Liver (tissue), 9 donors: ENCODE results near the gene ERVMER34-1. TPM values are rescaled to one million over a fixed set of nuclear protein-coding genes. Genes with fewer than 3 reads are reported as not detected.
A peak's percentile ranks its signal among the peaks of the same experiment; 100 is the strongest.

ENCODE experiments used
- DNase-seq: peaks from one replicate; pipeline ENCODE4 v3.0.0-alpha.2; 2017; ENCODE audit warnings: low spot score
- H3K27ac ChIP-seq, 2 donors: one replicate each; pipeline ENCODE4 v1.7.0; 2013; ENCODE audit warnings: inconsistent platforms in 2 of 2, low read length in 2 of 2, control low read depth in 1 of 2, low read depth in 1 of 2, mild to moderate bottlenecking in 1 of 2
- H3K27me3 ChIP-seq, 4 donors: one replicate each; pipeline versions ENCODE4 v1.6.1 to v1.7.0; 2013; ENCODE audit warnings: low read length in 3 of 4, inconsistent platforms in 1 of 4, mild to moderate bottlenecking in 1 of 4, moderate library complexity in 1 of 4; ENCODE audit not compliant: control insufficient read depth in 4 of 4, insufficient read depth in 4 of 4
- H3K36me3 ChIP-seq, 4 donors: one replicate each; pipeline versions ENCODE4 v1.6.1 to v1.7.0; 2013; ENCODE audit warnings: low read length in 3 of 4, mild to moderate bottlenecking in 3 of 4, low read depth in 1 of 4, moderate library complexity in 1 of 4; ENCODE audit not compliant: control insufficient read depth in 4 of 4, insufficient read depth in 3 of 4
- H3K4me1 ChIP-seq, 4 donors: one replicate each; pipeline versions ENCODE4 v1.6.1 to v1.7.0; 2013; ENCODE audit warnings: low read length in 3 of 4, mild to moderate bottlenecking in 3 of 4, moderate library complexity in 1 of 4; ENCODE audit not compliant: control insufficient read depth in 4 of 4, insufficient read depth in 4 of 4
- H3K4me3 ChIP-seq, 3 donors: one replicate each; pipeline versions ENCODE4 v1.6.1 to v1.7.0; 2013; ENCODE audit warnings: low read length in 3 of 3, control low read depth in 1 of 3, low read depth in 1 of 3, mild to moderate bottlenecking in 1 of 3
- H3K9ac ChIP-seq, 2 donors: one replicate each; pipeline ENCODE4 v1.7.0; 2013; ENCODE audit warnings: low read length in 2 of 2, mild to moderate bottlenecking in 2 of 2, moderate library complexity in 2 of 2, control low read depth in 1 of 2, low read depth in 1 of 2
- H3K9me3 ChIP-seq, 4 donors: one replicate each; pipeline versions ENCODE4 v1.6.1 to v1.7.0; 2013; ENCODE audit warnings: low read length in 3 of 4; ENCODE audit not compliant: control insufficient read depth in 4 of 4
- EGR1 ChIP-seq, 2 donors: IDR thresholded peaks; 2 replicates each; pipeline ENCODE4 v1.6.1; 2016 to 2018; ENCODE audit warnings: antibody characterized with exemption in 2 of 2, low read depth in 2 of 2
- FOXA1 ChIP-seq: IDR thresholded peaks from 2 replicates; pipeline ENCODE4 v1.6.1; 2016; ENCODE audit warnings: antibody characterized with exemption
- FOXA2 ChIP-seq: IDR thresholded peaks from 2 replicates; pipeline ENCODE4 v1.6.1; 2016; ENCODE audit warnings: antibody characterized with exemption
- GABPA ChIP-seq, 2 donors: IDR thresholded peaks in 1 of 2; conservative IDR thresholded peaks in 1 of 2; 2 replicates each; pipeline ENCODE4 v1.6.1; 2016; ENCODE audit warnings: antibody characterized with exemption in 2 of 2, mild to moderate bottlenecking in 1 of 2, moderate library complexity in 1 of 2
- HNF4A ChIP-seq, 2 donors: conservative IDR thresholded peaks; 2 replicates each; pipeline ENCODE4 v1.6.1; 2016; ENCODE audit warnings: antibody characterized with exemption in 2 of 2, mild to moderate bottlenecking in 2 of 2
- HNF4G ChIP-seq: IDR thresholded peaks from 2 replicates; pipeline ENCODE4 v1.6.1; 2016; ENCODE audit warnings: antibody characterized with exemption
- JUND ChIP-seq, 2 donors: IDR thresholded peaks; 2 replicates each; pipeline ENCODE4 v1.6.1; 2016; ENCODE audit warnings: antibody characterized with exemption in 2 of 2
- NR2F2 ChIP-seq: IDR thresholded peaks from 2 replicates; pipeline ENCODE4 v1.6.1; 2016; ENCODE audit warnings: antibody characterized with exemption
- RAD21 ChIP-seq, 2 donors: IDR thresholded peaks; 2 replicates each; pipeline ENCODE4 v1.6.1; 2016; ENCODE audit warnings: antibody characterized with exemption in 2 of 2, mild to moderate bottlenecking in 2 of 2
- RXRA ChIP-seq, 2 donors: IDR thresholded peaks; 2 replicates each; pipeline ENCODE4 v1.6.1; 2017 to 2018; ENCODE audit warnings: antibody characterized with exemption in 2 of 2, mild to moderate bottlenecking in 1 of 2
- SP1 ChIP-seq: IDR thresholded peaks from 2 replicates; pipeline ENCODE4 v1.6.1; 2018; ENCODE audit warnings: antibody characterized with exemption, mild to moderate bottlenecking
- TAF1 ChIP-seq: conservative IDR thresholded peaks from 2 replicates; pipeline ENCODE4 v1.6.1; 2016; ENCODE audit warnings: antibody characterized with exemption, mild to moderate bottlenecking
- YY1 ChIP-seq: IDR thresholded peaks from 2 replicates; pipeline ENCODE4 v1.6.1; 2016; ENCODE audit warnings: antibody characterized with exemption, mild to moderate bottlenecking
- WGBS: extraction: QIAGEN DNeasy Blood & Tissue Kit; methylation state at CpG from one replicate; pipeline ENCODE4 v1.1.7; 2013; 5-methylcytosine and 5-hydroxymethylcytosine counted together
- polyA plus RNA-seq, 2 donors: library from polyadenylated mRNA; stranded (reverse) in 1 of 2; unstranded in 1 of 2; fragments of 200-250 nt in 1 of 2; fragments of >200 nt in 1 of 2; fragmentation: Nextera tagmentation in 1 of 2; extraction: Ambion mirVana in 1 of 2; gene quantifications; one replicate each; pipeline versions ENCODE4 v1.2.1 to v1.2.3, GENCODE V29; 2013 to 2015
- total RNA-seq, 2 donors: library from RNA; depleted of rRNA; stranded (reverse); fragments of >200 nt; gene quantifications; one replicate each; pipeline ENCODE4 v1.2.3, GENCODE V29; 2014
- TF ChIP-seq, protein P1 (sequence below): IDR thresholded peaks from 2 replicates; pipeline ENCODE4 v1.6.1; 2016; ENCODE audit warnings: antibody characterized with exemption, mild to moderate bottlenecking
- TF ChIP-seq, protein P2 (sequence below): IDR thresholded peaks from 2 replicates; pipeline ENCODE4 v1.6.1; 2016; ENCODE audit warnings: antibody characterized with exemption
- TF ChIP-seq, protein P3 (sequence below): IDR thresholded peaks from 2 replicates; pipeline ENCODE4 v1.6.1; 2016; ENCODE audit warnings: antibody characterized with exemption
- TF ChIP-seq, protein P4 (sequence below): fragments of 150-350 bp; IDR thresholded peaks from 2 replicates; pipeline ENCODE4 v1.5.1; 2017; ENCODE audit warnings: improper control_type of control experiment, low read depth, low read length; ENCODE audit not compliant: missing input control
- TF ChIP-seq, protein P5 (sequence below): IDR thresholded peaks from 2 replicates; pipeline ENCODE4 v1.6.1; 2016; ENCODE audit warnings: antibody characterized with exemption
- donor health status: healthy.
- donor health status: healthy.
- donor health status: healthy.
- donor health status: healthy.
- donor health status: healthy.

Gene ERVMER34-1
- total and polyA plus RNA-seq, 4 donors, result under 0.01 to 0.08 (median 0.02) TPM; not detected in 1

DNA sequence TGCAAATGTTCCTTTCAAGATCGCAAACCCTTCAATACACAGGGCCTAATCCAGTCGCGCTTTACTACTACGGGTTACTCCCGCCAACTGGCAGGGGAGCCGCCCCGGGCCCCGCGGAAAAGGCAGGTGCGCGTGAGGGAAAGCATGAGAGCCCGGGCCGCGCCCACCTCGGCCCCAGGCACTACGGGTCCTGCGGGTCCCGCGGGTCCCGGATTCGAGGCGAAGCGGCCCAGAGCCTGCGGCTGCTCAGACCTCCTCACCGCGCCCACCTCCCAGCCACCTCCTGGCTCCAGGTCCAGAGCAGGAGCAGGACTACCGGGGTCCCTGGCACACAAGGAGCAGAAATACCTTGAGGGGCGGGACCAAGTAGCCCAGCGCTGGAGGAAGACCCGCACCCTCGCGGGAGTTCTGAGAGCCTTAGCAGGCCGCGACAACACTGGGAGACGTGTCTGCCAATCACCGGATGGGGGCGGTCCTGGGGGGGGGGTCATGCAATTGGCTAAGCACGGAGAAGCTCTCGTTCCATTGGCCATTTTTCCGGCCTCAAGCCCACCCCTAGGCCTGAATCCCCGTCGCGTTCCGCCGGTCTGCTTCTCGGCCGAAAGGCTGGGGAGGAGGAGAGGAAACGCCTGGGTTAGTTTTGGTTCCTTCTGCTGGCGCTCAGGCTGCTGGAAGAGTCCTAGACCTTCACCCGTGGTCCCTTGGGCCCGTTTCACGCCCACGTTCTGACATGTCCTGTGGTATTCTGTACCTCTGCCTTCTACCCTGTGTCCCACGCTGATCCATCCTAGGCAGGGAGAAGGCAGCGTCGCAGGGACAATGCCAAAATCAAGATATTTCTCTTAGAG is 29.0 kb downstream of the ERVMER34-1 start (continued):
- TF ChIP-seq, protein P1, sequence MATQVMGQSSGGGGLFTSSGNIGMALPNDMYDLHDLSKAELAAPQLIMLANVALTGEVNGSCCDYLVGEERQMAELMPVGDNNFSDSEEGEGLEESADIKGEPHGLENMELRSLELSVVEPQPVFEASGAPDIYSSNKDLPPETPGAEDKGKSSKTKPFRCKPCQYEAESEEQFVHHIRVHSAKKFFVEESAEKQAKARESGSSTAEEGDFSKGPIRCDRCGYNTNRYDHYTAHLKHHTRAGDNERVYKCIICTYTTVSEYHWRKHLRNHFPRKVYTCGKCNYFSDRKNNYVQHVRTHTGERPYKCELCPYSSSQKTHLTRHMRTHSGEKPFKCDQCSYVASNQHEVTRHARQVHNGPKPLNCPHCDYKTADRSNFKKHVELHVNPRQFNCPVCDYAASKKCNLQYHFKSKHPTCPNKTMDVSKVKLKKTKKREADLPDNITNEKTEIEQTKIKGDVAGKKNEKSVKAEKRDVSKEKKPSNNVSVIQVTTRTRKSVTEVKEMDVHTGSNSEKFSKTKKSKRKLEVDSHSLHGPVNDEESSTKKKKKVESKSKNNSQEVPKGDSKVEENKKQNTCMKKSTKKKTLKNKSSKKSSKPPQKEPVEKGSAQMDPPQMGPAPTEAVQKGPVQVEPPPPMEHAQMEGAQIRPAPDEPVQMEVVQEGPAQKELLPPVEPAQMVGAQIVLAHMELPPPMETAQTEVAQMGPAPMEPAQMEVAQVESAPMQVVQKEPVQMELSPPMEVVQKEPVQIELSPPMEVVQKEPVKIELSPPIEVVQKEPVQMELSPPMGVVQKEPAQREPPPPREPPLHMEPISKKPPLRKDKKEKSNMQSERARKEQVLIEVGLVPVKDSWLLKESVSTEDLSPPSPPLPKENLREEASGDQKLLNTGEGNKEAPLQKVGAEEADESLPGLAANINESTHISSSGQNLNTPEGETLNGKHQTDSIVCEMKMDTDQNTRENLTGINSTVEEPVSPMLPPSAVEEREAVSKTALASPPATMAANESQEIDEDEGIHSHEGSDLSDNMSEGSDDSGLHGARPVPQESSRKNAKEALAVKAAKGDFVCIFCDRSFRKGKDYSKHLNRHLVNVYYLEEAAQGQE, result peak; percentile 67
- TF ChIP-seq SP1 (peak; percentile 82), JUND (IDR thresholded peaks at IDR 0.05) (no peak), YY1 (peak; percentile 72)

DNA sequence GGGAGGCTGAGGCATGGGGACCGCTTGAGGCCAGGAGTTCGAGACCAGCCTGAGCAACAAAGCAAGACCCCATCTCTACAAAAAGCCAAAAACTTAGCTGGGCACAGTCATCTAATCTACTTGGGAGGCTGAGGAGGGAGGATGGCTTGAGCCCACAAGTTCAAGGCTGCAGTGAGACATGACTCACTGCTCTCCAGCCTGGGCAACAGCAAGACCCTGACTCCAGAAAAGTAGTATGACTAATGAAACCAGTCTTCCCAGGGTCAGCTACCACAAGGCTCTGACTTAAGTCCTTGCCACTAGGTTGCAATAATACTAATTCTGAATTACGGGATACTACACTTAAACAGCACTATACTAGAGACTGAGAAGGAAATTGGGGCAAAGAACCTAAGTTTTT is 33.1 kb downstream of the ERVMER34-1 start:
- no peaks in the 10 kb centered on the region for H3K27me3 ChIP-seq
- 96% methylated on average over 3 of the region's 3 CpGs for WGBS
- peaks cover 0 to 6% (median 2%) of the 10 kb centered on the region in 4 donors for H3K36me3 ChIP-seq
- DNase-seq, result no peak
- TF ChIP-seq GABPA (IDR thresholded peaks at IDR 0.05 in 1 of 2, conservative IDR thresholded peaks at IDR 0.05 in 1 of 2), result no peak
- TF ChIP-seq, protein P2, sequence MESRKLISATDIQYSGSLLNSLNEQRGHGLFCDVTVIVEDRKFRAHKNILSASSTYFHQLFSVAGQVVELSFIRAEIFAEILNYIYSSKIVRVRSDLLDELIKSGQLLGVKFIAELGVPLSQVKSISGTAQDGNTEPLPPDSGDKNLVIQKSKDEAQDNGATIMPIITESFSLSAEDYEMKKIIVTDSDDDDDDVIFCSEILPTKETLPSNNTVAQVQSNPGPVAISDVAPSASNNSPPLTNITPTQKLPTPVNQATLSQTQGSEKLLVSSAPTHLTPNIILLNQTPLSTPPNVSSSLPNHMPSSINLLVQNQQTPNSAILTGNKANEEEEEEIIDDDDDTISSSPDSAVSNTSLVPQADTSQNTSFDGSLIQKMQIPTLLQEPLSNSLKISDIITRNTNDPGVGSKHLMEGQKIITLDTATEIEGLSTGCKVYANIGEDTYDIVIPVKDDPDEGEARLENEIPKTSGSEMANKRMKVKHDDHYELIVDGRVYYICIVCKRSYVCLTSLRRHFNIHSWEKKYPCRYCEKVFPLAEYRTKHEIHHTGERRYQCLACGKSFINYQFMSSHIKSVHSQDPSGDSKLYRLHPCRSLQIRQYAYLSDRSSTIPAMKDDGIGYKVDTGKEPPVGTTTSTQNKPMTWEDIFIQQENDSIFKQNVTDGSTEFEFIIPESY, result no peak
- TF ChIP-seq, protein P3, sequence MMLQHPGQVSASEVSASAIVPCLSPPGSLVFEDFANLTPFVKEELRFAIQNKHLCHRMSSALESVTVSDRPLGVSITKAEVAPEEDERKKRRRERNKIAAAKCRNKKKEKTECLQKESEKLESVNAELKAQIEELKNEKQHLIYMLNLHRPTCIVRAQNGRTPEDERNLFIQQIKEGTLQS, result no peak
- TF ChIP-seq RXRA (IDR thresholded peaks at IDR 0.05), result no peak
- no peak for TF ChIP-seq SP1
- TF ChIP-seq, protein P1, result no peak
- TF ChIP-seq EGR1 (IDR thresholded peaks at IDR 0.05; ENCODE audit: low read depth in 2 of 2), result no peak
- TF ChIP-seq, protein P4, sequence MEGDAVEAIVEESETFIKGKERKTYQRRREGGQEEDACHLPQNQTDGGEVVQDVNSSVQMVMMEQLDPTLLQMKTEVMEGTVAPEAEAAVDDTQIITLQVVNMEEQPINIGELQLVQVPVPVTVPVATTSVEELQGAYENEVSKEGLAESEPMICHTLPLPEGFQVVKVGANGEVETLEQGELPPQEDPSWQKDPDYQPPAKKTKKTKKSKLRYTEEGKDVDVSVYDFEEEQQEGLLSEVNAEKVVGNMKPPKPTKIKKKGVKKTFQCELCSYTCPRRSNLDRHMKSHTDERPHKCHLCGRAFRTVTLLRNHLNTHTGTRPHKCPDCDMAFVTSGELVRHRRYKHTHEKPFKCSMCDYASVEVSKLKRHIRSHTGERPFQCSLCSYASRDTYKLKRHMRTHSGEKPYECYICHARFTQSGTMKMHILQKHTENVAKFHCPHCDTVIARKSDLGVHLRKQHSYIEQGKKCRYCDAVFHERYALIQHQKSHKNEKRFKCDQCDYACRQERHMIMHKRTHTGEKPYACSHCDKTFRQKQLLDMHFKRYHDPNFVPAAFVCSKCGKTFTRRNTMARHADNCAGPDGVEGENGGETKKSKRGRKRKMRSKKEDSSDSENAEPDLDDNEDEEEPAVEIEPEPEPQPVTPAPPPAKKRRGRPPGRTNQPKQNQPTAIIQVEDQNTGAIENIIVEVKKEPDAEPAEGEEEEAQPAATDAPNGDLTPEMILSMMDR, result no peak
- TF ChIP-seq TAF1, result no peak
- no peak for TF ChIP-seq HNF4A (conservative IDR thresholded peaks at IDR 0.05)
- no peak for TF ChIP-seq YY1
- TF ChIP-seq JUND (IDR thresholded peaks at IDR 0.05), result no peak
- TF ChIP-seq HNF4G, result no peak
- no peak for TF ChIP-seq FOXA2
- TF ChIP-seq, protein P5, sequence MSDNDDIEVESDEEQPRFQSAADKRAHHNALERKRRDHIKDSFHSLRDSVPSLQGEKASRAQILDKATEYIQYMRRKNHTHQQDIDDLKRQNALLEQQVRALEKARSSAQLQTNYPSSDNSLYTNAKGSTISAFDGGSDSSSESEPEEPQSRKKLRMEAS, result no peak
- no peak for TF ChIP-seq FOXA1
- TF ChIP-seq RAD21 (IDR thresholded peaks at IDR 0.05), result no peak
- TF ChIP-seq NR2F2, result no peak
- no peak overlapping the region for H3K4me3 ChIP-seq
- no peaks in the 10 kb centered on the region for H3K9me3 ChIP-seq
- no peak overlapping the region for H3K27ac ChIP-seq
- peaks cover 0 to 7% (median 4%) of the 10 kb centered on the region in 4 donors for H3K4me1 ChIP-seq
- H3K9ac ChIP-seq, result no peak overlapping the region
